Activated gamma-delta T cell treated with Interleukin-2 at 50 U/mL for 16 hours (primary cell): ENCODE results near the gene SCN9A.
"Not testable (repeated sequence)": the region's sequence is repeated elsewhere in the genome, so short reads cannot be mapped to it uniquely, and the experiment has no call there.

Experiments
- DNase-seq: peaks from one replicate; pipeline ENCODE4 v3.0.0-alpha.2; 2020

Gene SCN9A

DNA sequence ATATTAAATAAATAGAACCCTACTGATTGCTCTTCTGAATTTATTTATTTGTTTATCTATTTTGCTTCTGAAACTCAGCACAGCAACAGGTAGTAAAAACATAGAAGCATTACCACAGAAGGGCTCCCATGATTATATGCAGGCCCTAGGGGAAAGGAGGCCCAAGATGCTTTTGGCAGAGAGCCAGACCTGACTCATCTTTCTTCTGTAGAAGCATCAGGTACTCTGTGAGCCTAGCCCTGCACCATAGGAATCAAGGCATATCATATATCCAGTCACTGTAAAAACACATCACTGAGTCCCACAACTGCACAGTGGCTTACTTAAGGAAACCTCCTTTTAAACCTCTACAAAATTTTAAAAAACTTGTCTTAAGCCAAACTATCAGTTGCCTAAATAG, 1.8 kb downstream of the SCN9A start:
- DNase-seq, result no peak

DNA sequence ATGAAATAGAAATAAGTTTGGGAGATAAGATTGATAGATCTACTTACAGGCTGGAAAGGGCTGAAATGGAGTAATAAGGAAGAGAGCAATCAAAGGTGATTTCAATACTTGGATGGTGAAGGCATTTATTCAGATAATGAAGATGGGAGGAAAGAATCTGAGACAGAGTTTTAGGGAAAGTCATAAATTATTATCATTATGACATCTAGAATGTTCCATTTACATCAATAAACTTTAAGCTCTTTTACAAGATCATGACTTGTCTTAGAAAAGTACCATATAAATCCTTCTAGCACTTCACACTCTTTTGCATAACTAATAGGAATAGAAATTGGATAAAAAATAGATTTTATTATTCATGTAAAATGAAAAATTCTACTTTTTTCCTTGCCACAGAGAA, 2.2 kb downstream of the SCN9A start:
- DNase-seq, result no peak

DNA sequence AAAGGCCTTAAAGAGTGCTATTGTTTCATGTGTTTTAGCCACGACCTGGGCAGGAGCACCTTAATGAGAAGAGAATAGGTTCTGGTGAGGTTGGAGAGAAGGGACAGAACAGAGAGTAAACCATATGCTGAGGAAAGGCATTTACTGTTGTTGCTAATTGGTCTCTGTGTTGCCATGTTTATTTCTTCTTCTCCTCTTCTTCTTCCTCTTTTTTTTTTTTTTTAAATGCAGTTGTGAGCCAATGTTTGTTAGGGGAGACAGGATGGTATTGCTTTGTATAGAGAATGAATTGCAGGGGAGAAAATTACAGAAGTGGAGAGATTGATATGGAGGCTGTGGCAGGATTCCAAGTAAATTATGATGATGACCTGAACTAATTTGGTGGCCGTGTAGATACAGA, 2.6 kb downstream of the SCN9A start:
- DNase-seq, result no peak

DNA sequence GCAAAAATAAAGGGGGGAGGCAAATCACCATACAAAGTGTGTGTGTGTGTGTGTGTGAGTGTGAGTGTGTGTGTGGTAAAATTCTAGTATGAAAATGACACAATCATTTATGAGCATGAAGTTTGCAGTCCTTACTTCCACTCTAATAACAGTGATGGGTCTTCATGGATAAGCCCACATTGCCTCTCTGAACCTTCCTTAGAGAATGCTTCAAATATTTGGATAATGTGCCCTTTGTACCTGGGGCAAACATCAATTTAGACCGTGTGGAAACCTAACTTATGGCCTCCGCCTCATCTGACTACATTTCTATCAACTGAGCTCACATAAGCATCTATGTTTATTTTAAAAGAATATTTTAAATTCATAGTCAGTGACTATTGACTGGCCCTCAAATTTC, 3.7 kb downstream of the SCN9A start:
- no peak for DNase-seq

DNA sequence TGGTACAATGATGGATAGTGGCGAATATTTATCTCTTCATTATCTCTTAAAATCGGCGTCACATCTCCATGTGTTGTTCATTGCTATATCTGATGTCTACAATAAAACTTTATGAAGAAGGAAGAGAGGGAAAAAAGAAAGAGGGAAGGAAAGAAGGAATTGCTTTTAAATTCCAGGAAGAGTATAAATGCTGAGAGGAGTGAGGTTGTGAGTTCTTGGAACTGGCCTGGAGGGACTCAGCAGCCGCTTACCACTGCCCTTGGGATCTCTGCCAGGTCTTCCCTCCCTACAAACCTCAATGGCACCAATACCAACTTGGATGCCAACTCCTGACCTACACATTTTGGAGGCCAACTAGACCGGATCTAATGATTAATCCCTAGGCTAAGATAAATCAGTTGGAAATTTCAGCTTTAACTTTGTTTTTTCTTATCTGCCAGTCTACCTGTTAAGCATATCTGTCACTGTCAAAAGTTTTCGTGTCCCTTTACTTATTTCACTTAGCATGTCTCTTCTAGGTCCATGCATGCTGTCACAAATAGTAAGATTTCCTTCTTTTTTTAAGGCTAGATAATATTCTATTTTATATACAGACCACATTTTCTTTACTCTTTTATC, 9.8 kb downstream of the SCN9A start:
- DNase-seq, result no peak

DNA sequence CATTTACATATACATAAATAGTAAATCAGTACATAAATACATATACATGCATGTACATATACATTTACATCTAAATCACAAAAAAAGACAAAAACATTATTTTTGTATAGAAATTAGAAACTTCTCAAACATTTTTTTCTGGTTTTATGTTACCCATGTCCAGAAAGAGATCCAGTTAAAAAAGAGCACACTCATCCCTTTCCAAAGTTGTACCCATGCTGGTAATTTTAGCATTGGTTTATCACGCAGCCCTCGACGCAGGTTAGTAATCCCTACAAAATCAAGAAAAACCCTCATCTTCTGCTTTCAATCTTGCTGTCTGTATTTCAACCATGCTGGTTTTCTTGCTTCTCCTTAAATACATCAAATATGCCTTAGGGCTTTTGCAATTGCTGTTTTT, 10.5 kb downstream of the SCN9A start:
- no peak for DNase-seq

DNA sequence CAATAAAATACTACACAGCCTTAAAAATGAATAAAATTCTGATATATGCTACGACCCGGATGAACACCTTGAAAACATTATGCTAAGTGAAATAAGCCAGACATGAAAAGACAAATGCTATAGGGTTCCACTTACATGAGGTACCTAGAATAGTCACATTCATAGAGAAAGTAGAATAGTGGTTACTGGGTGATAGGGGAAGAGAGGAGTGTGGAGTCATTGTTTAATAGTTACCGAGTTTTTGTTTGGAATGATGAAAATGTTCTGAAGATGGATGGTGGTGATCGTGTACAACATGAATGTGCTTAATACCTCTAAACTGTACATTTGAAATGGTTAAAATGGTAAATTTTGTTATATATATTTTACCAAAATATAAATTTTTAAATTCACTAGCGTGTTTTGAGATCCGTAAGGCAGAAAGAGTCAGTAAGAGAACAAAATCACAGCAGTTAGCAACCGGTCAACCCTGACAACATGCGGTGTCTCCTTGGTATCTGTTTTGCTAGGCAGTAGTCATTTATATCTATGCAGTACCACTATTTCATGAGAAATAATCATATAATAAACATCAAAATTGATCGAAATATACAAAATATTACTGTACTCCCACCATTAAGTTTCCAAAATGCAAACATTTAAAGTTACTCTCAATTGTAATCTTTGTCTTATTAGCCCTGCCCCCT, 11.1 kb downstream of the SCN9A start:
- no peak for DNase-seq

DNA sequence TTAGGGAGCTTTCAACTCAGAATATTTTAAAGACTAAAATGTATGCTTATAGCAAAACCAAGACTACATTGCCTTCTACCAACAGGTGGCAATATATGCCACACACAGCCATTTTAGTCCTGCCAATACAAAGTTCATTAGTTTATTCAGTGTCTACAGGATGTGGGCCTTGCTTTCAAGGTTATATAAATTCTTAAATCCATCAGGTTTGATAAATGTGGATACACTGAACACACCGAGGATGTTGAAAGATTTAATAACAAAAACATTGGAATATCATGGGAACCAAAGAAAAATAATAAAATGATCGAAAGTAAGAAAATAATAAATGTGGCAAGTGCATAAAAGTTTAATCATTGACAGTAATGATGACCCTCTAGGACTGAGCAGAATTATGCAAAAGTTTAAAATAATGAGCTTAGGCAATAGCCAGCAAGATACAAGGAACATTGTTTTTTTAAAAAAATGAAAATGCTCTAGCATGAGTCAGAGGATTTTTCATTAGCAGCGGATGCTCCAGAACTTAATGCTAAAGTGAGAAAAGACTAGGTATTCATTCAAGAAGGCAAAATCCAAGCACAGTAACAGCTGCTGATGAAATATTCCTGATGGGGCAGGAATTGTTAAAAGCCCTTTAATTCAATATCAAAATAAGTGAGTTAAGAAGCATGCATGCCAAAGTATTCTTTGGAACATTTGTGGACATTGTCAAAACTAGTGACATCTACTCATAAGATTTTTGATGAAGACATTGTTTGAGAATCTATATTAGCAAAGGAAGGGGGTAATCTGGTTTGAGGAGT, 14.2 kb downstream of the SCN9A start:
- no peak for DNase-seq

DNA sequence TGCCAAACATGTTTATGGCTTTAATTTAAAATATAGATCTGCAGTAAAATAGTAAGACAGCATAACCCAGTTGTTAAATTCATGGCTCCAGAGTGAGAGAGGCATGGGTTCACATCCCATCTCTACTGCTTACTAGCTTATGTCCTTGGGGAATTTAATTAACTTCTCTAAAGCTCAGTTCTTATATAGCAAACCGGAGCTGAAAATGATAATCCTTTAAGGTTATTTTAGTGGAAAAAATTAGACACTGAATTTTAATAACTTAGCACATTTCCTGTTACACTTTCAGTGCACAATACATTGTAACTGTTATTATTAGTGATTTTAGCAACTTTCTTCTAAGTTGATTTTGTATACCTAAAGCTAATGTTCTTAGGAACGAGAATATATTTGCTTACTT, 14.8 kb downstream of the SCN9A start:
- no peak for DNase-seq

DNA sequence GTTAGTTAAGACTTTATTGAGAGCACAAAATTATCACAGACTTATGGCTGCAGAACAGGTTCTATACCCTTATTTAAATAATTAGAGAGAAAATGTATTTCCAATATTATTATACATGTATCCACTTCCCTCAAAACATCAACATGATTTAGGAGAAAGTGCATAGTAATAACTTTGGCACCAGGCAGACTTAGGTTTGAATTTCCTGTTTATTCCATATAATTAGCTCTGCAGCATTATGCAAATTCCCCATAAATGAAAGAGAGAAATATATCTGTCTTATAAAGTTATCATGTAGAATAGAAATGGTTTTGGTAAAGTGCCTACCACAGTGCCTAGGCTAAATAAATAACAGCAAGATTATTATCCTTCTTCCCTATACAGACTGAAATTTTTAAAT, 15.3 kb downstream of the SCN9A start:
- no peak for DNase-seq

DNA sequence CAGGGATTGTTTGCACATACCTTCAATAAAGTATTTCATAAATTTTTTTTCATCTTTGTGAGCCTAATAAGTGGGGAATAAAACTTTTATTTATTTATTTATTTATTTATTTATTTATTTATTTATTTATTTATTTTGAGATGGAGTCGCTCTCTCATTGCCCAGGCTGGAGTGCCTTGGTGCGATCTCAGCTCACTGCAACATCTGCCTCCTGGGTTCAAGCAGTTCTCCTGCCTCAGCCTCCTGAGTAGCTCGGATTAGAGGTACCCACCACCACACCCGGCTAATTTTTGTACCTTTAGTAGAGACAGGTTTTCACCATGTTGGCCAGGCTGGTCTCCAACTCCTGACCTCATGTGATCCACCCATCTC, 17.8 kb downstream of the SCN9A start:
- DNase-seq, result not testable (repeated sequence)

DNA sequence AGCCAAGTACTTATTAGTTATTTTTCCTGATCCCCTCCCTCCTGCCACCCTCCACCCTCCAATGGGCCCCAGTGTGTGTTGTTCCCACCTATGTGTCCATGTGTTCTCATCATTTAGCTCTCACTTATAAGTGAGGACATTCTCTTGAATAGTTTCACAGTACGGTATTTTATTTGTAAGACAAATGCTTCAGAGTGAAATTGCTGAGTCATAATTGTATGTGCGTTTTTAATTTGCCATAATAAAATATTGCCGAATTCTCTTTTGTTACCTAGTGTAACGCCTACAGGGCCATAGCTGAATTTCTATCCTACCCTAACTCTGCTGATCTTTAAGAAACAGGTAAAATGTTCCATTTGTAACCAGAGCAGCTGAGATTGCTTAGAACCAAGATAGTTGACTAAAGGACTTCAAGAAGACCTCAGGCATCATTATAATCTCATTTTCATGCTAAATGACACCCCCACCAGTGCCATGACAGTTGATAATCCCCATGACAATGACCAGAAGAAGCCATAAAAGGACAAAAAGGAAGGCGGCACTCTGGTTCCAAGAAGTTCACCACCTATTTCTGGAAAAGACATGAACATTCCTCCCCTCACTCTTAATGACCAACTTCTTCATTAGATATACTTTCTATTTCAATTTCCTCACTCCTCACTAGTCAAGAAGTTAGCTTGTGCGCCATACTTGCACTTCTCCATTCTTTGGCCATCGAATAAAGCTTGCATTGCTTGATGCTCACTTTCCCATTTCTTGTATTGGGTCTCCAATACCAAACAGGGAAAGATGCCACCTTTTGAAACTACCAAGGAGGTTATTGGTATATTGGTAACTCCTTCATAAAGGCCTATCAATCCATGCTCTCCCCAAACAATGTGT, 18.4 kb downstream of the SCN9A start:
- DNase-seq, result no peak

DNA sequence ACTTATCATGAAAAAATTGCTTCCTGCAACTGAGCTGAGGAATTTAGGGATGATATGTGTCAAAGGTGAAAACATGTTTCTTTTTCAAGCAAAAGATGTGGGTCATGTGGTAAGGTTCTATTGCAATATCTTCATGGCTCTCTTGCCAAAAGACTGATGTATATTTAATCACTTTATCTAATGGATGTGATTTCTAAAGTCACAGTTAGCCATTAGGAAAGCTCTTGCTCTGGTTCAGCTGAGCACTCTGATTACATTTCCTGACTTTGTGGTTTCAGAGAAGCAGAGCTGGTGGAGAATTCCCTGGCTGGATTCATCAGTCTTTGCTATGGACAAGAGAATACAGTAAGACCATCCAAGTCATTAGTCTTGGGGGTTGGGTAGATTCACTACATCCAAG, 24.4 kb downstream of the SCN9A start:
- no peak for DNase-seq

DNA sequence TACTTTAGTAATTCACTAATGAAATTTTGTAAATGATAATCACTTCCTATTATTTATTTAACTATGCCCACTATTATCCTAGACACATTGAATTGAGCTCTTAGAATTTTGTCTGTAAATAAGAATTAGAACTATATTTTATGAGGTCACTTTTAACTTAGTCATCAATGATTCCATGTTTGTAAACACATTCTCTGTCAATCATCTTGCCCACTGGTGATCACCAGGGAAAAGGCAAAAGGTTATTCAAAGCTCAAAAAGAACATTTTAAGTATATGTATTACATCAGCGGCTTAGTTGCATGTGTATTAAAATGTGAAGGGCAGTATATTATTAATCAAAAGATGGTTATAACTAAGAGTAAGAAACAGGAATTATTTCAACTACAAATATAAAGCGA, 25.2 kb downstream of the SCN9A start:
- no peak for DNase-seq

DNA sequence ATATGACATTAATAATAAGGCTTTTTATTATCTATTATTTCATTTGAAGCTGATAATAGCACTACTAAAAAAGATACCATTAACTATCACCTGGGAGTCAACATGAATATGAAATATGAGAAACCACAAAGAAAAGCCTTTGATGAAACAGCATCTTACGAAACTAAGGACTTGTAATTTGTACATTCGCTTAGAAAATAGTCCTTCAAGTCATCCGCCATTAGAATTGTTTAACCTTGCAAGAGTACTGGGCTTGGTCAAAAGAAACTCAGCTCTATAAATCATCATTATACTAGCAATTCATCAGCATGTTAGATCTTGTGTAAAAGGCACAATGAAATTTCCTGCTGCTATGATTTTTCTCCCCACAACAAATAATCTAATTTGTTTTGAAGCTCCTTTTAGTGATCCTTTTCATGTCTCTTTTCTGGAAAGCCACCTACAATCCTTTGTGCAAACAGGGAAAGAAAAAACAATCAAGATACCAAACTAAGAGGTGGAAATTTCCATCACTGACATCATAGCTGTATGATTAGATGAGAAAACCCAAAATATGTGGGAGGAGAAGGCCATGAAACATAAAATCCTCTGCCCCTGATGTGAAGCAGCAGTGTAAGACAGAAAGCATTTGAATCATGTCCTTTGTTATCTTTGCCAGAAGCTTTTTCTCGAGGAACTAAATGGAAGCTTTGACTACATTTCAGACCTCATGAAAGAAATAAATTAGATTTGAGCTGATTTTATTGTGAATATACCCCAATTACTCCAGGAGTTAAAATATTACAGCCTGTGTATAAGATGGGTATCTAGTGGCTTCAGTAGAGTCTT, 31.2 kb downstream of the SCN9A start:
- DNase-seq, result no peak

DNA sequence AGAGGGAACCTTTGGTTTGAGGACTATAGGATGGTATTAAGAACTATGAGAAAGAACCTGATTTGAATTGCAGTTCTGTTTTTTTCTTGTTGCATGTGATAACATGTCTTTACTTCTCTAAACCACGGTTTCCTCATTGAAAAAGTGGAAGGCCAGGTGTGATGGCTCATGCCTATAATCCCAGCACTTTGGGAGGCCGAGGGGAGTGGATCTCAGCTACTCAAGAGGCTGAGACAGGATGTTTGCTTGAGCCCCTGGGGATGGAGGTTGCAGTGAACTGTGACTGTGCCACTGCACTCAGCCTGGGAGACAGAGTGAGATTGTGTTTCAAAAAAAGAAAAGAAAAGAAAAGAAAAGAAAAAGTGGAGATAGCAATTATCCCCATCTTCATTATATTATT, 32.3 kb downstream of the SCN9A start:
- DNase-seq, result no peak

DNA sequence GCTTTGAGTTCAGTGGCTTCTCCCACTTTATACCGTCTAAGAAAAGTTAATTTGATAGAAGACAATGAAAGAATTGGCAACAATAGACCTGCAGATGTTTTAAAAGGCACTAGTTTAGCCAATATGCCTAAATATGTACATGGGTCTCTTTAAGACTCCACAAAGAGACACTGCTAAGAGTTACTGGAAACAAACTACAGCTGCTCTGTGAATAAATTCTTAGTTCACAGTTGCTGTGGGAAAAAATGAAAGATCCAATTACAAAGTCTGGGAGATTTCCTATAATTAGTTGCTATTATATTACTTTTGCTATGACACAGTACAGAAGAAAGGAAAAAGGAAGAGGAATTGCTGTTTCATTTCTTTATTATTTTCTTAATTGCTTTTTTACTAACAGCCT, 34.3 kb downstream of the SCN9A start:
- DNase-seq, result no peak

DNA sequence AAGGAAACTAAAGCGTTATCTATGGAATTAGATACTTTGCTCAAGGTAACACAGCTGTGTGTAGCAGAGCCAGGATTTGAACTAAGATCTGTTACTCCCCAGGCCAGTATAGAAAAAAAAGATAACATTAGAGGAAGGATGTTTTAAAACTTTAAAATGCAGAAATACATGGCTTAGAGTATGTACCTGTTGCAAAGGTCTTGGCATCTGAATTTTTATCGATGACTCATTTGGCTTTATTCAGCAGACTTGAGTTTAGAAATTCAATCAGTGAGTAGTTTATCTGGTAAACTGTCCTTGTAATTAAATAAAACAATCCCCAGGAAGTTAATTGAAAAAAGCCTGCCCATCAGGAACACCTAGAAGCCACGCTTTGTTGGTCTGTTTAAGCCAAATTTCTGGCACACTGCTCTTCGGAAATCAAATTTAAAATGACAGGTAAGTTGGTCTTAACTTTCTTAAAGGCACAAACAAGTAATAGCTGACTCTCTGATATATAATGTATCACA, 36.9 kb downstream of the SCN9A start:
- DNase-seq, result no peak

DNA sequence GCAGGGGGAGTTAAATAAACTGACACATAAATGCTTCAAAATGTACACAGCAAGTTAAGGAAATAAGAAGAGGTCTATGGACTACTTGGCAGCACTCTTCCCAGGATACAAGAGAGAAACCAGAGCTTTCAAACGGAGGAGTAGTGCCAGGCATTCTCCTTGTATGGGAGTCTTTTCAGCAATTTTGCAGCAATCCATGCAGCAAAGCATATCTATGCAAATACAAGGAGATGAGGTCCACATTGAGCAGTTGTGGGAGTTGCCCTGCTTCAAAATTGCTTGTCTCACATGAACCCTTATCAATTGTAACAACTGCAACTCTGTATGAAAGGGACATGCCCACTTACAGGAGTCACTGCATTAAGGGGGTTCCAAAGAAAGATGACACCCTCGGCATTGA, 37.8 kb downstream of the SCN9A start:
- DNase-seq, result no peak

DNA sequence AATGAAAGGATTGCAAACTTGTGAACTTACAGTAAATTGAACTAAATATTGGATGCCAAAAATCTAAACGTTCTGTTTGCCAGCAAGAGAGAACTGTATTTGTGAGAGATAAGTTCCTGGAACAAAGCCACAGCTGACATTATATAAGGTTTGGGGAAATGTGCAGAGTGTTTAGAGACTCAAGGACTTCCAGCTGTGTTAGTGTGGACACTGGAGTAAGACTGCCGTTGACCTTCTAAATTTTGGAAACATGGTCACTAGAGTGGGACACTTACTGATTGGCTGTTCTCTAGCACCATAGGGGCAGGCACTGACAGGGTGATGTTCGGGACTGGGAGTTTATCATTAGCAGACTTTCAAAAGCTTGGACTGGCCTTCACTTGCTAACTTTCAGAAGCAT, 40.5 kb downstream of the SCN9A start:
- DNase-seq, result no peak

DNA sequence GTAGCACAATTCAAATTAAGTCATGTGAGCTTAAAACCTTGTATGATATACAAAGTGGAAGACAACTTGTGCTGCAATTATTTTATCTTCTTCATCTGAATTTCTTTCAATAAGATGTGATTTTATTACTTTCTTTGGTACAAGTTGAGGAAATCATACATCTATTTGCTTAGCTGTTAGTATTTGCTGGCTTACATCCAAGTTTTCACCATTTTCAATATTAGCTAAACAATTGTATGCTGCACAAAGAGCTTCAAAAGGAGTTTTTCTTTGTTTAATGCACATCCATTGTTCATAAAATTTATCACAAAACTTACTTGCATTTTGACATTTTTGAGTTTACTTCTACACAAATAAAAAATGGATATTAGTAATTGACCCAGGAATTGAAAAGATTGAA, 40.9 kb downstream of the SCN9A start:
- no peak for DNase-seq

DNA sequence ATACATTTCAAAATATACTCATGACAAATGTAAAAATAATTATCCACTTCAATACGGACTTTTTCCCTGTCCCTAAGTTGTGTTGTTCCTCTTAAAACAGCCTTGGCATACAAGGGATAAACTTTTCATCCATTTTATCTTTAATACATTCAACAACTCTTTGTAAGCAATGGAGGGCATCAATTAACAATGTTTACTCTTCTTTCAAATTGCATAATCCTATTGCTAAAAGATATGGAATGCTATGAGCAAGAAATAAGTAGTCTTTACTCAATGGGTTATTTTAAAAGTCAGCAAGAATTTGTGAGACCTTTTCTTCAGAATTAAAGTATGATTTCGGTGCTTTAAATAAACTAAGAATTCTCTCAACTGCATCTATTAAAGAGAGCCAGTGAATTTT, 41.9 kb downstream of the SCN9A start:
- no peak for DNase-seq
